ENCODE results near the gene HOOK2. TPM values are rescaled to one million over a fixed set of nuclear protein-coding genes. Genes with fewer than 3 reads are reported as not detected.

HOOK2 gene
- total and polyA plus RNA-seq, 9 of the 15 experiments (the other 6 are each of a cell fraction or from before 2014, with no cell fraction given), result 1.3 to 17.2 (median 9.9) TPM

GRCh38 chr19:12736995-12737834 lies 38.1 kb downstream of the HOOK2 start, which contains the start of gene GET3 (continued):
- 0 out of 2 replicates have a peak, but pooled peaks have one; percentile 45 for TF ChIP-seq RNF2 (IDR thresholded peaks at IDR 0.05)
- TF ChIP-seq THAP12 (CRISPR knock-in tag; IDR thresholded peaks at IDR 0.05), result 0 out of 2 replicates have a peak, but pooled peaks have one; percentile 34
- peak; percentile 89 for TF ChIP-seq PHF8 (IDR thresholded peaks at IDR 0.05; ENCODE audit: borderline replicate concordance, low read length)
- TF ChIP-seq TCF7L2 (IDR thresholded peaks at IDR 0.05; ENCODE audit: low read depth, low read length), result peak; percentile 94
- no peak for TF ChIP-seq ZNF232 (CRISPR knock-in tag; IDR thresholded peaks at IDR 0.05)
- TF ChIP-seq RAD51 (IDR thresholded peaks at IDR 0.05; ENCODE audit: borderline replicate concordance, low read depth), result peak; percentile 97
- TF ChIP-seq ZNF639 (CRISPR knock-in tag; conservative IDR thresholded peaks at IDR 0.05 in 1 of 2, IDR thresholded peaks at IDR 0.05 in 1 of 2), result no peak; a peak in 1 of 4 replicates
- no peak for TF ChIP-seq PTRF (tag; IDR thresholded peaks at IDR 0.05)
- TF ChIP-seq AFF1 (IDR thresholded peaks at IDR 0.05; ENCODE audit: low read depth in 1 of 2, partially characterized antibody in 2 of 2), result peak in 1 of 2 experiments; percentile 96
- TF ChIP-seq ZNF77 (CRISPR knock-in tag; IDR thresholded peaks at IDR 0.05), result no peak
- peak; percentile 80 for TF ChIP-seq VEZF1 (CRISPR knock-in tag; IDR thresholded peaks at IDR 0.05)
- peak; percentile 85 for TF ChIP-seq CHD2 (IDR thresholded peaks at IDR 0.05; ENCODE audit: low read depth, low read length)
- TF ChIP-seq KAT8 (IDR thresholded peaks at IDR 0.05; ENCODE audit: low read depth), result peak; percentile 75; the same call in 1 of the 2 replicates
- 0 out of 2 replicates have a peak, but pooled peaks have one; percentile 35 for TF ChIP-seq ZBTB9 (CRISPR knock-in tag; IDR thresholded peaks at IDR 0.05)
- TF ChIP-seq MCM3 (IDR thresholded peaks at IDR 0.05), result no peak
